Smooth muscle cell of trachea (primary cell): ENCODE data around the gene GOLGA1. TPM values are rescaled to one million over a fixed set of nuclear protein-coding genes. Genes with fewer than 3 reads are reported as not detected.

ENCODE experiments used
- total RNA-seq: library from RNA; depleted of rRNA; stranded (reverse); fragments of >200 nt; gene quantifications from 2 replicates; pipeline ENCODE4 v1.2.1, GENCODE V29; 2014

GOLGA1 gene, protein sequence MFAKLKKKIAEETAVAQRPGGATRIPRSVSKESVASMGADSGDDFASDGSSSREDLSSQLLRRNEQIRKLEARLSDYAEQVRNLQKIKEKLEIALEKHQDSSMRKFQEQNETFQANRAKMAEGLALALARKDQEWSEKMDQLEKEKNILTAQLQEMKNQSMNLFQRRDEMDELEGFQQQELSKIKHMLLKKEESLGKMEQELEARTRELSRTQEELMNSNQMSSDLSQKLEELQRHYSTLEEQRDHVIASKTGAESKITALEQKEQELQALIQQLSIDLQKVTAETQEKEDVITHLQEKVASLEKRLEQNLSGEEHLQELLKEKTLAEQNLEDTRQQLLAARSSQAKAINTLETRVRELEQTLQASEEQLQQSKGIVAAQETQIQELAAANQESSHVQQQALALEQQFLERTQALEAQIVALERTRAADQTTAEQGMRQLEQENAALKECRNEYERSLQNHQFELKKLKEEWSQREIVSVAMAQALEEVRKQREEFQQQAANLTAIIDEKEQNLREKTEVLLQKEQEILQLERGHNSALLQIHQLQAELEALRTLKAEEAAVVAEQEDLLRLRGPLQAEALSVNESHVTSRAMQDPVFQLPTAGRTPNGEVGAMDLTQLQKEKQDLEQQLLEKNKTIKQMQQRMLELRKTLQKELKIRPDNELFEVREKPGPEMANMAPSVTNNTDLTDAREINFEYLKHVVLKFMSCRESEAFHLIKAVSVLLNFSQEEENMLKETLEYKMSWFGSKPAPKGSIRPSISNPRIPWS
- 12.7 and 16.6 TPM in 2 replicates for total RNA-seq

GRCh38 chr9:124940894-124941678 is at the start of gene GOLGA1:
Gene GOLGA1 (minus strand): TSS chr9:124941083. CDS start chr9:124938711, 2,372 bp downstream.

DNA sequence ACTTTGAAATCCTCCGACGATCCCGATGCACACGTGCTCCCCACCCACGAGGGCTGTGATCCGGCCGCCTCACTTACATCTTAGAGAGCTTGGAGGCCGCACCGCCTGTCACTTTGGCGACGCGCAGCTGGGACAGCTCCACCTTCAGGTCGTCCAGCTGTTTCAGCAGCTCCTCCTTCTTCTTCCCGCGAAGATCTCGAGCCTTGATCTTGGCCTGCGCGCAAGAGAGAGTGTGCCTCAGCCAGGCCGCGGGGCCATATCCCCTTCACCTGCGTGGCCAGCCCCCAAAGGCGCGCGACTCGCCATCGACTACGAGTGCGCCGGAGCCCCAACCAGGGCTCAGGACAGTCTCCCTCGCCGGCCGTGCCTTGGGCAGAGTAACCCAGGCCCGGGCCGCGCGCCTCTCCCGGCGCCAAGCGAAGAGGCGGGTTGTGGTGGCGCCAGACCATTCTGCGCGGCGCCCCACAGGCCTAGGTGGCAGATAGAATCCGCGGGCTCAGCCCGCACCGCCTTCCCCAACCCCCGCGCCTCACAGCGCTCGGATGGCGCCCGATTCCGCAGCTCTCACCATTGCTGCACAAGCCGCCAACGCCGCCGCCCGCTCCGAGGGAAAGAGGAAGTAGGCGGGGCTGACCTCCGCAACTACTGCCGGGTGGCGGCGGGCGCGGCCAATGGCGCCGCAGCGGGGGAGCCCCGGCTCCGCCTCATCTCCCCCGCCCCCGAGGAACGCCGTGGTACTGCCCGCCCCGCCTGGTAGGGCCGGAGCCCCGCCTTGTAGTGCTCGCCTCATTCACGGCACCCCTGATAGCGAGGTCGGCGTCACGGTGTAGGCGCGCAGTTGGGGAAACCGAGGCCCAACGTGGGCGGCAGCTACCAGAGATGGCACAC is 79.3 kb downstream of the GOLGA1 start, which contains the start of the genes ARPC5L and RPL35:
TSS of gene ARPC5L (plus strand) at position 789 of the 888 bp plus-strand sequence. CDS start 7,161 bp downstream, outside the sequence.
TSS of gene RPL35 (minus strand) at position 616 of the 888 bp plus-strand sequence. CDS start at position 571, 45 bp downstream.

GRCh38 chr9:124852829-124853531 is 87.9 kb downstream of the GOLGA1 start, which contains the start of gene WDR38:
Gene WDR38 (plus strand): TSS chr9:124853460. CDS start chr9:124853532, 72 bp downstream.

Other genes starting within 250 kb of the GOLGA1 start
- gene NR6A1, start 169.8 kb downstream of the GOLGA1 start, total RNA-seq, result 0.44 and 0.66 TPM in 2 replicates
- 3.6 and 28.8 TPM in 2 replicates for gene OLFML2A, start 163.9 kb downstream of the GOLGA1 start, total RNA-seq
- not detected in 2 replicates for gene WDR38, start 87.6 kb downstream of the GOLGA1 start, total RNA-seq
- 1,467 and 2,792 TPM in 2 replicates for gene RPL35, start 79.1 kb downstream of the GOLGA1 start, total RNA-seq
- 9.1 and 14.4 TPM in 2 replicates for gene ARPC5L, start 79.0 kb downstream of the GOLGA1 start, total RNA-seq
- 18.5 and 27.2 TPM in 2 replicates for gene SCAI, start 202.4 kb upstream of the GOLGA1 start, total RNA-seq
- 12.1 and 15.6 TPM in 2 replicates for gene PPP6C, start 248.7 kb upstream of the GOLGA1 start, total RNA-seq